ENCODE measurements around the gene LYSMD4. TPM values are rescaled to one million over a fixed set of nuclear protein-coding genes. Genes with fewer than 3 reads are reported as not detected.

The LYSMD4 gene
- total and polyA plus RNA-seq, 8 donors, result 7.9 to 13.2 (median 10.1) TPM

- H3K27me3 ChIP-seq, result no peaks in the 10 kb centered on the region
- ATAC-seq (peak; percentile 21), DNase-seq (no peak)
- H3K27ac ChIP-seq, result peak overlapping the region; percentile 73 to 85
- no peaks in the 10 kb centered on the region for H3K9me3 ChIP-seq
- no peaks in the 10 kb centered on the region for H3K36me3 ChIP-seq
- intact Hi-C loops (cut with DNase I), result loop anchor here in 1 of 2 donors (10.0 kb wide), 1 partner anchor 318 kb away; no protein-coding TSS in a partner anchor
- no peak overlapping the region for H3K4me3 ChIP-seq
- TF ChIP-seq CTCF (IDR thresholded peaks at IDR 0.05), result no peak
- peaks cover 20 to 29% of the 10 kb centered on the region in 2 donors for H3K4me1 ChIP-seq
Observed at GRCh38 chr15:99702895-99703602, 30.2 kb downstream of the LYSMD4 start.

GRCh38 chr15:99696096-99696495 lies 37.1 kb downstream of the LYSMD4 start:
- no peak for TF ChIP-seq CTCF (IDR thresholded peaks at IDR 0.05)
- Histone ChIP-seq H3K4me3 (no peak overlapping the region), H3K27ac (no peak overlapping the region), H3K27me3 (no peaks in the 10 kb centered on the region), H3K36me3 (peaks cover 0 to 53% of the 10 kb centered on the region in 2 donors), H3K9me3 (no peaks in the 10 kb centered on the region), H3K4me1 (no peaks in the 10 kb centered on the region)
- ATAC-seq (no peak), DNase-seq (no peak)
- intact Hi-C loops (cut with DNase I), result no loop called here

GRCh38 chr15:99692825-99693224 lies 40.4 kb downstream of the LYSMD4 start:
- intact Hi-C loops (cut with DNase I), result no loop called here
- no peaks in the 10 kb centered on the region for H3K9me3 ChIP-seq
- no peak for TF ChIP-seq CTCF (IDR thresholded peaks at IDR 0.05)
- ATAC-seq (no peak), DNase-seq (no peak)
- H3K36me3 ChIP-seq, result peaks cover 0 to 73% of the 10 kb centered on the region in 2 donors
- no peak overlapping the region for H3K4me3 ChIP-seq
- no peak overlapping the region for H3K27ac ChIP-seq
- H3K4me1 ChIP-seq, result no peaks in the 10 kb centered on the region
- H3K27me3 ChIP-seq, result no peaks in the 10 kb centered on the region

- DNase-seq (no peak), ATAC-seq (no peak)
- H3K27me3 ChIP-seq, result no peaks in the 10 kb centered on the region
- no peaks in the 10 kb centered on the region for H3K4me1 ChIP-seq
- no peak for TF ChIP-seq CTCF (IDR thresholded peaks at IDR 0.05)
- no peak overlapping the region for H3K27ac ChIP-seq
- peaks cover 0 to 30% of the 10 kb centered on the region in 2 donors for H3K36me3 ChIP-seq
- no peak overlapping the region for H3K4me3 ChIP-seq
- intact Hi-C loops (cut with DNase I), result no loop called here
- H3K9me3 ChIP-seq, result peaks cover 0 to 18% of the 10 kb centered on the region in 2 donors
Observed at GRCh38 chr15:99686290-99686689, 46.9 kb downstream of the LYSMD4 start.

- Histone ChIP-seq H3K4me3 (no peak overlapping the region), H3K27me3 (no peaks in the 10 kb centered on the region), H3K36me3 (peaks cover 0 to 28% of the 10 kb centered on the region in 2 donors), H3K9me3 (peaks cover 0 to 18% of the 10 kb centered on the region in 2 donors), H3K27ac (peak overlapping the region; percentile 26 to 61), H3K4me1 (no peaks in the 10 kb centered on the region)
- DNase-seq (peak in 1 of 4 donors; percentile 9), ATAC-seq (peak; percentile 19)
- intact Hi-C loops (cut with DNase I), result no loop called here
- no peak for TF ChIP-seq CTCF (IDR thresholded peaks at IDR 0.05)
Observed at GRCh38 chr15:99683000-99683670, 50.1 kb downstream of the LYSMD4 start.
